ENCODE results near the gene NEK6.

NEK6 gene

GRCh38 chr9:124350494-124351263, 92.9 kb downstream of the NEK6 start:
- Mint-ChIP-seq H3K4me3 (no peak overlapping the region), H3K27ac (no peak overlapping the region), H3K9me3 (no peaks in the 10 kb centered on the region), H3K4me1 (no peaks in the 10 kb centered on the region), H3K27me3 (ENCODE audit: low read depth) (no peaks in the 10 kb centered on the region), H3K36me3 (ENCODE audit: low read depth) (peaks cover 43% of the 10 kb centered on the region)
- no peak for TF ChIP-seq CTCF (IDR thresholded peaks at IDR 0.05; ENCODE audit: unreplicated experiment in 3 of 3)

GRCh38 chr9:124351672-124352468, 94.1 kb downstream of the NEK6 start:
- no peaks in the 10 kb centered on the region for H3K4me1 Mint-ChIP-seq
- H3K27ac Mint-ChIP-seq = no peak overlapping the region
- H3K4me3 Mint-ChIP-seq = no peak overlapping the region
- no peak for TF ChIP-seq CTCF (IDR thresholded peaks at IDR 0.05; ENCODE audit: unreplicated experiment in 3 of 3)
- no peaks in the 10 kb centered on the region for H3K9me3 Mint-ChIP-seq
- H3K27me3 Mint-ChIP-seq (ENCODE audit: low read depth) = no peaks in the 10 kb centered on the region
- peaks cover 50% of the 10 kb centered on the region for H3K36me3 Mint-ChIP-seq (ENCODE audit: low read depth)

GRCh38 chr9:124352616-124353015, 94.9 kb downstream of the NEK6 start:
- H3K27me3 Mint-ChIP-seq (ENCODE audit: low read depth) = no peaks in the 10 kb centered on the region
- H3K36me3 Mint-ChIP-seq (ENCODE audit: low read depth) = peaks cover 54% of the 10 kb centered on the region
- H3K4me3 Mint-ChIP-seq = no peak overlapping the region
- no peaks in the 10 kb centered on the region for H3K4me1 Mint-ChIP-seq
- TF ChIP-seq CTCF (IDR thresholded peaks at IDR 0.05; ENCODE audit: unreplicated experiment in 3 of 3) = no peak
- H3K9me3 Mint-ChIP-seq = no peaks in the 10 kb centered on the region
- no peak overlapping the region for H3K27ac Mint-ChIP-seq

- H3K4me3 Mint-ChIP-seq = no peak overlapping the region
- no peaks in the 10 kb centered on the region for H3K27me3 Mint-ChIP-seq (ENCODE audit: low read depth)
- H3K4me1 Mint-ChIP-seq = no peaks in the 10 kb centered on the region
- H3K27ac Mint-ChIP-seq = no peak overlapping the region
- TF ChIP-seq CTCF (IDR thresholded peaks at IDR 0.05; ENCODE audit: unreplicated experiment in 3 of 3) = no peak
- no peaks in the 10 kb centered on the region for H3K9me3 Mint-ChIP-seq
- H3K36me3 Mint-ChIP-seq (ENCODE audit: low read depth) = peaks cover 53% of the 10 kb centered on the region
Measured at GRCh38 chr9:124353166-124353768, 95.5 kb downstream of the NEK6 start.

- Mint-ChIP-seq H3K27ac (no peak overlapping the region), H3K9me3 (no peaks in the 10 kb centered on the region)
- no peak for TF ChIP-seq CTCF (IDR thresholded peaks at IDR 0.05; ENCODE audit: unreplicated experiment in 3 of 3)
Measured at GRCh38 chr9:124353811-124354274, 96.1 kb downstream of the NEK6 start.

More at GRCh38 chr9:124353811-124354274, 96.1 kb downstream of the NEK6 start:
- Mint-ChIP-seq H3K4me1 (no peaks in the 10 kb centered on the region), H3K4me3 (no peak overlapping the region), H3K36me3 (ENCODE audit: low read depth) (peaks cover 47% of the 10 kb centered on the region), H3K27me3 (ENCODE audit: low read depth) (no peaks in the 10 kb centered on the region)
